SK-N-SH (cell line): ENCODE measurements around the gene HAUS5. TPM values are rescaled to one million over a fixed set of nuclear protein-coding genes. Genes with fewer than 3 reads are reported as not detected.

Experiments used
- CTCF ChIA-PET: fragments of 300-600, 350-600 bp; formaldehyde crosslinking; extraction: SDS; loops from one replicate; lab custom pipeline; 2021; lab: Yijun Ruan, JAX
- POLR2A ChIA-PET: fragments of 350-600 bp; sonication (Branson Sonifier 250); formaldehyde crosslinking; extraction: SDS; loops from one replicate; lab custom pipeline; 2020; ENCODE audit warnings: antibody characterized with exemption, inconsistent platforms; lab: Yijun Ruan, JAX
- DNase-seq: peaks from one replicate; pipeline ENCODE4 v3.0.0; 2012
- H2AFZ ChIP-seq: fragments of 200-600 bp; sonication (generic); 2 replicates; pipeline ENCODE4 v1.8.1; 2016; ENCODE audit warnings: antibody characterized with exemption, mild to moderate bottlenecking, low read depth
- H3F3A ChIP-seq: fragments of 200-600 bp; sonication (generic); replicated peaks from 2 replicates; pipeline ENCODE3; 2016; ENCODE audit warnings: antibody characterized with exemption, mild to moderate bottlenecking; ENCODE audit not compliant: insufficient read depth
- H3K27ac ChIP-seq, 2 experiments: fragments of 200-500 bp in 1 of 2; fragments of 200-600 bp in 1 of 2; sonication (Bioruptor generic) in 1 of 2; sonication (generic), shearing (Covaris generic) in 1 of 2; 2 replicates each; pipeline versions ENCODE4 v1.5.1 to v1.6.1; 2014 to 2016; ENCODE audit warnings: low read depth in 2 of 2, inconsistent platforms in 1 of 2, low read length in 1 of 2, mild to moderate bottlenecking in 1 of 2, mixed read lengths in 1 of 2
- H3K27me3 ChIP-seq: fragments of 200-600 bp; sonication (generic), shearing (Covaris generic); 2 replicates; pipeline ENCODE4 v1.6.1; 2016; ENCODE audit warnings: mixed run types; ENCODE audit not compliant: insufficient read depth
- H3K36me3 ChIP-seq, 2 experiments: fragments of 200-500 bp in 1 of 2; fragments of 200-600 bp in 1 of 2; sonication (Bioruptor generic) in 1 of 2; sonication (generic) in 1 of 2; replicated peaks in 1 of 2; 2 replicates each; pipeline versions ENCODE3 to v1.5.1; 2014 to 2016; ENCODE audit warnings: low read length in 1 of 2, mild to moderate bottlenecking in 1 of 2; ENCODE audit not compliant: insufficient read depth in 2 of 2, control insufficient read depth in 1 of 2
- H3K4me1 ChIP-seq, 2 experiments: fragments of 200-500 bp in 1 of 2; fragments of 200-600 bp in 1 of 2; sonication (Bioruptor generic) in 1 of 2; sonication (generic), shearing (Covaris generic) in 1 of 2; 2 replicates each; pipeline versions ENCODE4 v1.5.1 to v1.6.1; 2014 to 2016; ENCODE audit warnings: low read depth in 1 of 2, low read length in 1 of 2, mixed run types in 1 of 2; ENCODE audit not compliant: insufficient read depth in 2 of 2, control insufficient read depth in 1 of 2
- H3K4me2 ChIP-seq: fragments of 200-600 bp; sonication (generic), shearing (Covaris generic); 2 replicates; pipeline ENCODE4 v1.6.1; 2017; ENCODE audit warnings: mixed run types
- H3K4me3 ChIP-seq, 2 experiments: fragments of 200-500 bp in 1 of 2; fragments of 200-600 bp in 1 of 2; sonication (Bioruptor generic) in 1 of 2; sonication (generic), shearing (Covaris generic) in 1 of 2; 2 replicates each; pipeline versions ENCODE4 v1.5.1 to v1.8.1; 2014 to 2016; ENCODE audit warnings: low read depth in 2 of 2, inconsistent platforms in 1 of 2, low read length in 1 of 2, mild to moderate bottlenecking in 1 of 2, mixed read lengths in 1 of 2, moderate library complexity in 1 of 2
- H3K79me2 ChIP-seq: fragments of 200-600 bp; sonication (generic); 2 replicates; pipeline ENCODE4 v1.8.1; 2017; ENCODE audit warnings: mild to moderate bottlenecking; ENCODE audit not compliant: insufficient read depth
- H3K9ac ChIP-seq: fragments of 200-600 bp; sonication (generic); 2 replicates; pipeline ENCODE4 v1.6.1; 2017; ENCODE audit warnings: mixed run types
- H3K9me2 ChIP-seq: fragments of 200-600 bp; sonication (generic); 2 replicates; pipeline ENCODE4 v1.6.1; 2017; ENCODE audit warnings: mixed run types
- H3K9me3 ChIP-seq: fragments of 200-600 bp; sonication (generic); 2 replicates; pipeline ENCODE4 v1.6.1; 2017; ENCODE audit warnings: mixed run types, mild to moderate bottlenecking, moderate library complexity
- H4K20me1 ChIP-seq: fragments of 200-600 bp; sonication (generic); 2 replicates; pipeline ENCODE4 v1.6.1; 2017; ENCODE audit warnings: mild to moderate bottlenecking, mixed run types; ENCODE audit not compliant: insufficient read depth
- CTCF ChIP-seq: fragments of 200-600 bp; sonication (generic); IDR thresholded peaks from 2 replicates; pipeline ENCODE4 v1.6.1; 2017; ENCODE audit warnings: antibody characterized with exemption, mild to moderate bottlenecking, moderate library complexity
- EP300 ChIP-seq, 2 experiments: IDR thresholded peaks; 2 replicates each; pipeline versions ENCODE4 v1.4.0 to v1.6.1; 2012; ENCODE audit warnings: borderline replicate concordance in 1 of 2, low read depth in 1 of 2, low read length in 1 of 2
- FOXJ3 ChIP-seq: sonication (generic); formaldehyde crosslinking; IDR thresholded peaks from 2 replicates; pipeline ENCODE4 v1.5.1; 2020; ENCODE audit warnings: mild to moderate bottlenecking, missing genetic modification reagents
- GABPA ChIP-seq: IDR thresholded peaks from 2 replicates; pipeline ENCODE4 v1.4.0; 2012; ENCODE audit warnings: low read depth, mild to moderate bottlenecking
- GATA2 ChIP-seq: sonication (generic); formaldehyde crosslinking; IDR thresholded peaks from 2 replicates; pipeline ENCODE4 v1.5.0; 2020; ENCODE audit warnings: mild to moderate bottlenecking, missing genetic modification reagents
- IRF3 ChIP-seq: fragments of 150-350 bp; IDR thresholded peaks from 2 replicates; pipeline ENCODE4 v1.6.1; 2016; ENCODE audit warnings: mild to moderate bottlenecking, low read depth, low read length
- NFIC ChIP-seq: IDR thresholded peaks from 2 replicates; pipeline ENCODE4 v1.4.0; 2012; ENCODE audit warnings: borderline replicate concordance
- PBX3 ChIP-seq: IDR thresholded peaks from 2 replicates; pipeline ENCODE4; 2012
- POLR2AphosphoS5 ChIP-seq: IDR thresholded peaks from 2 replicates; pipeline ENCODE4 v1.6.1; 2012; ENCODE audit warnings: low read depth, low read length
- RCOR1 ChIP-seq: fragments of 150-350 bp; IDR thresholded peaks from 2 replicates; pipeline ENCODE4 v1.6.1; 2017; ENCODE audit warnings: antibody characterized with exemption, low read length
- SIN3A ChIP-seq: IDR thresholded peaks from 2 replicates; pipeline ENCODE4 v1.6.1; 2012; ENCODE audit warnings: low read depth, mild to moderate bottlenecking, low read length, moderate library complexity, borderline replicate concordance
- SMC3 ChIP-seq: IDR thresholded peaks from 2 replicates; pipeline ENCODE4 v1.6.1; 2012; ENCODE audit warnings: low read depth, low read length, improper control_type of control experiment
- TAF1 ChIP-seq: IDR thresholded peaks from 2 replicates; pipeline ENCODE4 v1.6.1; 2012; ENCODE audit warnings: low read depth, mild to moderate bottlenecking, low read length, moderate library complexity, borderline replicate concordance
- YY1 ChIP-seq: IDR thresholded peaks from 2 replicates; pipeline ENCODE4 v1.4.0; 2012; ENCODE audit warnings: low read depth, mild to moderate bottlenecking
- WGBS: methylation state at CpG from one replicate; pipeline ENCODE4 v1.1.6; 2017; ENCODE audit warnings: low lambda C conversion rate; 5-methylcytosine and 5-hydroxymethylcytosine counted together
- polyA plus RNA-seq, 3 experiments: library from polyadenylated mRNA; depleted of rRNA; stranded (reverse); fragments of >200 nt; gene quantifications; 2 replicates each; pipeline ENCODE4 v1.2.3, GENCODE V29; 2012
- TF ChIP-seq, protein P1 (sequence below): fragments of 150-350 bp; IDR thresholded peaks from 2 replicates; pipeline ENCODE4 v1.6.1; 2017; ENCODE audit warnings: antibody characterized with exemption, low read length, low read depth, borderline replicate concordance

Gene HAUS5
- polyA plus RNA-seq, 1 of the 3 experiments (the other 2 are of a cell fraction), result 7.1 TPM

- POLR2A ChIA-PET, result interaction anchor here (0.6 to 0.7 kb wide), 2 partner anchors 10 to 14 kb away, joined by 3 to 5 read pairs; no protein-coding TSS in a partner anchor
- Histone ChIP-seq H3K9me2 (no peaks in the 10 kb centered on the region), H3K27me3 (no peaks in the 10 kb centered on the region), H3K27ac (no peak overlapping the region), H3K4me2 (peak overlapping the region; percentile 92), H3K4me3 (no peak overlapping the region), H3K9me3 (no peaks in the 10 kb centered on the region), H2AFZ (no peak overlapping the region), H4K20me1 (no peaks in the 10 kb centered on the region), H3K36me3 (peaks cover 0 to 2% of the 10 kb centered on the region in 2 experiments), H3F3A (no peaks in the 10 kb centered on the region), H3K9ac (no peak overlapping the region), H3K79me2 (peaks cover 3% of the 10 kb centered on the region; the same call in 1 of the 2 replicates), H3K4me1 (peaks cover 0 to 10% of the 10 kb centered on the region in 2 experiments; a peak in 1 of 4 replicates)
- TF ChIP-seq YY1 (no peak), TAF1 (no peak), CTCF (no peak), NFIC (no peak), GABPA (no peak), IRF3 (no peak), PBX3 (no peak), POLR2AphosphoS5 (no peak), EP300 (IDR thresholded peaks at IDR 0.05; ENCODE audit: borderline replicate concordance in 1 of 2, low read depth in 1 of 2, low read length in 1 of 2) (no peak), SMC3 (no peak), FOXJ3 (CRISPR knock-in tag) (no peak), RCOR1 (no peak), SIN3A (no peak), GATA2 (CRISPR knock-in tag) (no peak)
- TF ChIP-seq, protein P1, sequence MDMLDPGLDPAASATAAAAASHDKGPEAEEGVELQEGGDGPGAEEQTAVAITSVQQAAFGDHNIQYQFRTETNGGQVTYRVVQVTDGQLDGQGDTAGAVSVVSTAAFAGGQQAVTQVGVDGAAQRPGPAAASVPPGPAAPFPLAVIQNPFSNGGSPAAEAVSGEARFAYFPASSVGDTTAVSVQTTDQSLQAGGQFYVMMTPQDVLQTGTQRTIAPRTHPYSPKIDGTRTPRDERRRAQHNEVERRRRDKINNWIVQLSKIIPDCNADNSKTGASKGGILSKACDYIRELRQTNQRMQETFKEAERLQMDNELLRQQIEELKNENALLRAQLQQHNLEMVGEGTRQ, result no peak
- CTCF ChIA-PET, result interaction anchor here (0.9 to 4.1 kb wide), 3 partner anchors 21 to 65 kb away, joined by 3 to 13 read pairs (median 5); no protein-coding TSS in a partner anchor
- WGBS, result 89% methylated on average over 1 of the region's 1 CpG
- DNase-seq, result peak; percentile 9
These were observed 1.0 kb downstream of the HAUS5 start for GRCh38 chr19:35613574-35613973.
